Measurements from ENCODE around the gene CEP120. TPM values are rescaled to one million over a fixed set of nuclear protein-coding genes. Genes with fewer than 3 reads are reported as not detected.
"Not testable (repeated sequence)": the region's sequence is repeated elsewhere in the genome, so short reads cannot be mapped to it uniquely, and the experiment has no call there.

Gene CEP120
- total RNA-seq, 1 donor: 30.6 TPM

GRCh38 chr5:123358304-123358703 is 64.9 kb downstream of the CEP120 start:
- TF ChIP-seq CTCF (IDR thresholded peaks at IDR 0.05; ENCODE audit: insufficient read depth, low read length): no peak
- DNase-seq (ENCODE audit: low read depth): no peak
- no peak overlapping the region for H3K4me3 ChIP-seq (ENCODE audit: low read depth, low read length)

GRCh38 chr5:123351820-123352219 is 71.4 kb downstream of the CEP120 start:
- no peak for TF ChIP-seq CTCF (IDR thresholded peaks at IDR 0.05; ENCODE audit: insufficient read depth, low read length)
- H3K4me3 ChIP-seq (ENCODE audit: low read depth, low read length): no peak overlapping the region
- no peak for DNase-seq (ENCODE audit: low read depth)

GRCh38 chr5:123351240-123351639 is 72.0 kb downstream of the CEP120 start:
- DNase-seq (ENCODE audit: low read depth): no peak
- no peak overlapping the region for H3K4me3 ChIP-seq (ENCODE audit: low read depth, low read length)
- no peak for TF ChIP-seq CTCF (IDR thresholded peaks at IDR 0.05; ENCODE audit: insufficient read depth, low read length)

- no peak for DNase-seq (ENCODE audit: low read depth)
- H3K4me3 ChIP-seq (ENCODE audit: low read depth, low read length): no peak overlapping the region
- no peak for TF ChIP-seq CTCF (IDR thresholded peaks at IDR 0.05; ENCODE audit: insufficient read depth, low read length)
These were observed 72.5 kb downstream of the CEP120 start for GRCh38 chr5:123350742-123351141.

DNA sequence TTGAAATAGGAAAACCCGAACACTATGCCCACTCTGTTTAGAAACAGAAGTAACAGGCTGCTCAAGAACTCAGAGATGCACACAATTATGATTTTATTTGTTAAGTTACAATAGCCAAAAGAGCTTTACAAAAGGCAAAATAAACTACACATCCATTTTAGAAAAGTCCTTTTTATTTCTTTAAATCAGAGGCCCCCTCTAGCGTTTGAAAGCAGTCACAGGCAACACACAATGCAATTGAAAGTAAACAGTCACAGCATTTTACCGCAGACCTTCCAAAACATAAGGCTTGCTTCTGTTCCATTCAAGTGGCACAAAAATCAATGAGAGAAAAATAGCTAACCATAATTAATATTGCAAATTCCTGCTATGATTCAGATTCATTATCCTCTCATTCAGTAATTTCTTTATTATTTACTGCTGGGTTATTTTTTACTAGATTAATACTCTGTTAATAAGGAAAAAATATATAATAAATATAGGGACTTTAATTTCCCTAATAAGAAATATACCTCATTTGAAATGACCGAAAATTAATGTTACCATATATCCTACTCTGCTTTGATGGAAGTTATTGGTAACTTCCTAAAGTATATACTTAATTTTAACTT is 78.3 kb downstream of the CEP120 start:
- H3K4me3 ChIP-seq (ENCODE audit: low read depth, low read length): no peak overlapping the region
- peak; percentile 75 for DNase-seq (ENCODE audit: low read depth)
- TF ChIP-seq CTCF (IDR thresholded peaks at IDR 0.05; ENCODE audit: insufficient read depth, low read length): peak; percentile 90

- DNase-seq (ENCODE audit: low read depth): no peak
- TF ChIP-seq CTCF (IDR thresholded peaks at IDR 0.05; ENCODE audit: insufficient read depth, low read length): no peak
- H3K4me3 ChIP-seq (ENCODE audit: low read depth, low read length): no peak overlapping the region
These were observed 82.3 kb downstream of the CEP120 start for GRCh38 chr5:123340928-123341327.

GRCh38 chr5:123308377-123308776 is 114.8 kb downstream of the CEP120 start:
- not testable (repeated sequence) for DNase-seq (ENCODE audit: low read depth); H3K4me3 ChIP-seq (ENCODE audit: low read depth, low read length)
